ENCODE data around the gene SRSF2.
"Not testable (repeated sequence)": the region's sequence is repeated elsewhere in the genome, so short reads cannot be mapped to it uniquely, and the experiment has no call there.

The SRSF2 gene

GRCh38 chr17:76732734-76733617 lies 4.2 kb downstream of the SRSF2 start:
- no peak for DNase-seq (ENCODE audit: low read depth)
- TF ChIP-seq CTCF (conservative IDR thresholded peaks at IDR 0.05; ENCODE audit: low read depth, low read length): no peak
- no peak overlapping the region for H3K4me3 ChIP-seq (ENCODE audit: low read depth, low read length)

- not testable (repeated sequence) for DNase-seq (ENCODE audit: low read depth); H3K4me3 ChIP-seq (ENCODE audit: low read depth, low read length)
These were observed 5.1 kb downstream of the SRSF2 start for GRCh38 chr17:76731800-76732733.

- H3K4me3 ChIP-seq (ENCODE audit: low read depth, low read length): peak overlapping the region; percentile 68
- no peak for TF ChIP-seq CTCF (conservative IDR thresholded peaks at IDR 0.05; ENCODE audit: low read depth, low read length)
- no peak for DNase-seq (ENCODE audit: low read depth)
These were observed 9.2 kb downstream of the SRSF2 start for GRCh38 chr17:76727745-76728456.

GRCh38 chr17:76726776-76727718 lies 10.1 kb downstream of the SRSF2 start, which contains the start of gene METTL23:
Gene METTL23 (plus strand): TSS chr17:76726839. CDS start chr17:76729711, 2,872 bp downstream.
- peak; percentile 70 for TF ChIP-seq CTCF (conservative IDR thresholded peaks at IDR 0.05; ENCODE audit: low read depth, low read length)
- peak within 1 kb of the TSS; percentile 68 for H3K4me3 ChIP-seq (ENCODE audit: low read depth, low read length)
- DNase-seq (ENCODE audit: low read depth): peak; percentile 76

GRCh38 chr17:76726231-76726775 lies 10.8 kb downstream of the SRSF2 start, which contains the start of gene JMJD6:
Gene JMJD6 (minus strand): TSS chr17:76726606. CDS start chr17:76726475, 131 bp downstream.
- no peak for TF ChIP-seq CTCF (conservative IDR thresholded peaks at IDR 0.05; ENCODE audit: low read depth, low read length)
- peak; percentile 96 for DNase-seq (ENCODE audit: low read depth)
- H3K4me3 ChIP-seq (ENCODE audit: low read depth, low read length): peak within 1 kb of the TSS; percentile 68

GRCh38 chr17:76725580-76726230 lies 11.4 kb downstream of the SRSF2 start:
- no peak for TF ChIP-seq CTCF (conservative IDR thresholded peaks at IDR 0.05; ENCODE audit: low read depth, low read length)
- DNase-seq (ENCODE audit: low read depth): no peak
- peak overlapping the region; percentile 68 for H3K4me3 ChIP-seq (ENCODE audit: low read depth, low read length)
